HepG2 (cell line): ENCODE measurements around the gene PRKAR1B. TPM values are rescaled to one million over a fixed set of nuclear protein-coding genes. Genes with fewer than 3 reads are reported as not detected.
"Not testable (repeated sequence)": the region's sequence is repeated elsewhere in the genome, so short reads cannot be mapped to it uniquely, and the experiment has no call there.

Experiments
- ATAC-seq: fragments of 200-7000 bp; cut with Tn5 transposase; 3 replicates; pipeline ENCODE4 v1.9.1; 2020; ENCODE audit warnings: mild to moderate bottlenecking, moderate library complexity
- BruUV-seq: library from RNA; stranded (reverse); fragments of 400-500 nt; replicated peaks from 2 replicates; lab custom pipeline; 2021; lab: Mats Ljungman, UMichigan
- CTCF ChIA-PET: fragments of 300-600 bp; formaldehyde crosslinking; extraction: SDS; loops from one replicate; lab custom pipeline; 2021; ENCODE audit warnings: low total read pairs, inconsistent platforms, low intra/inter-chr PET ratio; lab: Yijun Ruan, JAX
- POLR2A ChIA-PET: fragments of 350-600 bp; sonication (Branson Sonifier 250); formaldehyde crosslinking; loops from one replicate; lab custom pipeline; 2020; ENCODE audit warnings: antibody characterized with exemption, inconsistent platforms; lab: Yijun Ruan, JAX
- DNase-seq: peaks from one replicate; pipeline ENCODE4 v3.0.0-alpha.2; 2015; ENCODE audit warnings: low spot score
- FAIRE-seq: peaks from 3 replicates; lab custom pipeline; 2011; peaks lifted over from hg19 to GRCh38; lab: Jason Lieb, UNC
- H2AFZ ChIP-seq: one replicate; pipeline ENCODE4 v1.6.1; 2011; ENCODE audit warnings: low read length, inconsistent platforms
- H3K27ac ChIP-seq: fragments of 300-600 bp; 3 replicates; pipeline ENCODE4 v1.8.0; 2011; ENCODE audit warnings: mixed run types, mild to moderate bottlenecking, mixed read lengths, low read length, inconsistent platforms; ENCODE audit not compliant: insufficient read depth; ENCODE audit errors: extremely low read length
- H3K27me3 ChIP-seq, 2 experiments: fragments of 200-600 bp in 1 of 2; 2 replicates in 1 of 2; 3 replicates in 1 of 2; pipeline versions ENCODE4 v1.6.0 to v1.8.0; 2011; ENCODE audit warnings: low read length in 2 of 2, mild to moderate bottlenecking in 2 of 2, moderate library complexity in 2 of 2, inconsistent platforms in 1 of 2; ENCODE audit not compliant: insufficient read depth in 2 of 2, control insufficient read depth in 1 of 2
- H3K36me3 ChIP-seq, 2 experiments: fragments of 200-600 bp in 1 of 2; replicated peaks in 1 of 2; 2 replicates in 1 of 2; 3 replicates in 1 of 2; pipeline versions ENCODE4 v1.5.1 to v1.8.0; 2011; ENCODE audit warnings: low read length in 2 of 2, inconsistent platforms in 1 of 2; ENCODE audit not compliant: insufficient read depth in 2 of 2, control insufficient read depth in 1 of 2
- H3K4me1 ChIP-seq: 2 replicates; pipeline ENCODE4 v1.5.1; 2012; ENCODE audit warnings: low read length, inconsistent platforms; ENCODE audit not compliant: insufficient read depth
- H3K4me2 ChIP-seq: 2 replicates; pipeline ENCODE4 v1.6.0; 2011; ENCODE audit warnings: low read depth, low read length, inconsistent platforms
- H3K4me3 ChIP-seq, 3 experiments: fragments of 200-600 bp in 1 of 3; sonication (generic), shearing (Covaris generic) in 1 of 3; replicated peaks in 1 of 3; 2 replicates each; pipeline ENCODE4 v1.5.1; 2011 to 2016; ENCODE audit warnings: low read length in 3 of 3, inconsistent platforms in 2 of 3, low read depth in 2 of 3, mild to moderate bottlenecking in 2 of 3, control low read depth in 1 of 3, mixed read lengths in 1 of 3; ENCODE audit not compliant: insufficient read depth in 1 of 3
- H3K79me2 ChIP-seq: one replicate; pipeline ENCODE4 v1.6.1; 2011; ENCODE audit warnings: low read length, inconsistent platforms; ENCODE audit not compliant: insufficient read depth
- H3K9ac ChIP-seq: 2 replicates; pipeline ENCODE4 v1.6.0; 2011; ENCODE audit warnings: mild to moderate bottlenecking, low read depth, low read length, inconsistent platforms; ENCODE audit not compliant: insufficient read depth
- H3K9me3 ChIP-seq: 2 replicates; pipeline ENCODE4 v1.5.1; 2012; ENCODE audit warnings: mild to moderate bottlenecking, low read length
- H4K20me1 ChIP-seq: 2 replicates; pipeline ENCODE4 v1.6.0; 2011; ENCODE audit warnings: inconsistent platforms, mild to moderate bottlenecking, low read length, moderate library complexity; ENCODE audit not compliant: insufficient read depth
- AHR ChIP-seq: IDR thresholded peaks from 2 replicates; pipeline ENCODE4 v1.6.1; 2018; ENCODE audit warnings: missing genetic modification reagents, missing compliant biosample characterization
- ATM ChIP-seq: fragments of 450-650 bp; IDR thresholded peaks from 2 replicates; pipeline ENCODE4 v1.7.1; 2017; ENCODE audit warnings: mild to moderate bottlenecking, borderline replicate concordance
- ESRRA ChIP-seq: sonication (generic); formaldehyde crosslinking; IDR thresholded peaks from 2 replicates; pipeline ENCODE4 v1.5.1; 2020; ENCODE audit warnings: mild to moderate bottlenecking, low read depth, missing genetic modification reagents
- HHEX ChIP-seq: IDR thresholded peaks from 2 replicates; pipeline ENCODE4 v1.6.1; 2016; ENCODE audit warnings: control low read depth
- HMGA1 ChIP-seq: sonication (generic); formaldehyde crosslinking; conservative IDR thresholded peaks from 2 replicates; pipeline ENCODE4 v1.4.0; 2020; ENCODE audit warnings: missing genetic modification reagents
- KLF15 ChIP-seq: sonication (generic); formaldehyde crosslinking; IDR thresholded peaks from 2 replicates; pipeline ENCODE4 v1.8.1; 2023; ENCODE audit warnings: borderline replicate concordance, mild to moderate bottlenecking, inconsistent platforms, missing genetic modification reagents, mixed read lengths
- MBNL3 ChIP-seq: fragments of 250-450 bp; sonication (Bioruptor Pico); conservative IDR thresholded peaks from 2 replicates; pipeline ENCODE4 v1.8.0; 2022; ENCODE audit warnings: mild to moderate bottlenecking, inconsistent platforms
- SRF ChIP-seq: IDR thresholded peaks from 2 replicates; pipeline ENCODE4 v1.6.1; 2011; ENCODE audit warnings: mild to moderate bottlenecking, low read depth, low read length, moderate library complexity
- TGIF2 ChIP-seq: IDR thresholded peaks from 2 replicates; pipeline ENCODE4 v1.6.1; 2016; ENCODE audit warnings: control low read depth, missing compliant biosample characterization
- ZNF260 ChIP-seq: sonication (generic); formaldehyde crosslinking; IDR thresholded peaks from 2 replicates; pipeline ENCODE4 v1.4.0; 2020; ENCODE audit warnings: missing genetic modification reagents, low read depth, mild to moderate bottlenecking, borderline replicate concordance
- ZNF577 ChIP-seq: sonication (generic); formaldehyde crosslinking; IDR thresholded peaks from 2 replicates; pipeline ENCODE4 v1.4.0; 2020; ENCODE audit warnings: mild to moderate bottlenecking, low read depth, missing genetic modification reagents, borderline replicate concordance
- ZNF598 ChIP-seq: sonication (generic); formaldehyde crosslinking; IDR thresholded peaks from 2 replicates; pipeline ENCODE4 v1.5.1; 2020; ENCODE audit warnings: mild to moderate bottlenecking, missing genetic modification reagents, borderline replicate concordance
- ZNF713 ChIP-seq: sonication (generic); formaldehyde crosslinking; IDR thresholded peaks from 2 replicates; pipeline ENCODE4 v1.4.0; 2020; ENCODE audit warnings: mild to moderate bottlenecking, missing genetic modification reagents
- WGBS: methylation state at CpG from one replicate; pipeline ENCODE4 v1.1.6; 2017; ENCODE audit warnings: low lambda C conversion rate; 5-methylcytosine and 5-hydroxymethylcytosine counted together
- in situ Hi-C: cut with HindIII; loops from 2 replicates; pipeline ENCODE4 v1.10.0; 2017; ENCODE audit warnings: low pct_unique_long_range_greater_than_20kb; ENCODE audit not compliant: extremely low pct_ligation_motif_present
- intact Hi-C: fragments of 100-400 bp; cut with micrococcal nuclease; formaldehyde crosslinking; loops from one replicate; pipeline ENCODE4 v1.10.0; 2022; ENCODE audit not compliant: unreplicated experiment
- polyA plus RNA-seq, 8 experiments: library from polyadenylated mRNA; depleted of rRNA in 3 of 8; stranded (reverse) in 7 of 8; unstranded in 1 of 8; fragments of >200 nt; fragmentation: Illumina TruSeq in 4 of 8; extraction: Trizol in 4 of 8; gene quantifications; 2 replicates each; pipeline versions ENCODE4 v1.2.1 to v1.2.3, GENCODE V29; 2011 to 2016; ENCODE audit warnings: low read depth in 4 of 8, missing spikeins in 1 of 8, mixed read lengths in 1 of 8; ENCODE audit not compliant: insufficient read depth in 1 of 8
- total RNA-seq, 5 experiments: library from RNA; depleted of rRNA; stranded (reverse); fragments of >200 nt; fragmentation: Illumina TruSeq; extraction: Trizol; gene quantifications; 2 replicates each; pipeline ENCODE4 v1.2.3, GENCODE V29; 2016; ENCODE audit warnings: low read depth in 1 of 5

The PRKAR1B gene
- total and polyA plus RNA-seq, 2 of the 13 experiments (the other 11 are each of a cell fraction or from before 2014, with no cell fraction given) = 7.9 to 28.2 TPM

- BruUV-seq, in situ Hi-C loops, DNase-seq: not testable (repeated sequence)
Observed at GRCh38 chr7:752256-752655, 25.2 kb upstream of the PRKAR1B start.

DNA sequence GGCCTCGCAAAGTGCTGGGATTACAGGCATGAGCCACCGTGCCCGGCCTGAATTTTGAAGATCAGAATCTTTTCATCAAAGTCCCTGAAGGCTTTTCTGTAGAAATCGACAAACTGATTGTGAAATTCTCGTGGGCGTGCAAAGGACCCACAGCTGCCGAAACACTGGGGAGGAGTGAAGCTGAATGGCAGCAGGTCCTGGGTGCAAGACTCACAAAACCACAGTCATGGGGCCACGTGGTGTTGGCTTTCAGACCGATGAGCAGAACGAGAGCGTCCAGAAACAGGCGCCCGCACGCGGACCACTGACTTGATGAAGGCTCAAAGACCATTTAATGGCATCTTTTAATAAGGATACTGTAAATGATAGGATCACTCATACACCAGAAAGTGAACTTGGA lies 24.7 kb upstream of the PRKAR1B start:
- H4K20me1 ChIP-seq = no peaks in the 10 kb centered on the region
- DNase-seq (no peak), ATAC-seq (no peak), FAIRE-seq (no peak)
- peaks cover 23 to 68% of the 10 kb centered on the region in 2 experiments; a peak in 4 of 5 replicates for H3K36me3 ChIP-seq
- no peak for TF ChIP-seq ZNF598 (CRISPR knock-in tag)
- no peak for TF ChIP-seq ZNF260 (CRISPR knock-in tag)
- no peak for TF ChIP-seq MBNL3 (CRISPR knock-in tag)
- TF ChIP-seq HMGA1 (CRISPR knock-in tag) = no peak
- TF ChIP-seq AHR (CRISPR knock-in tag) = no peak
- TF ChIP-seq KLF15 (CRISPR knock-in tag) = no peak
- no peak for TF ChIP-seq ZNF713 (CRISPR knock-in tag)
- no peak for TF ChIP-seq TGIF2
- TF ChIP-seq ESRRA (CRISPR knock-in tag) = no peak
- no peak for TF ChIP-seq HHEX
- TF ChIP-seq ZNF577 (CRISPR knock-in tag) = no peak
- no peak for TF ChIP-seq SRF
- no peak for TF ChIP-seq ATM
- BruUV-seq = no TSS peak
- no peaks in the 10 kb centered on the region for H3K27me3 ChIP-seq
- no peak overlapping the region for H3K9ac ChIP-seq
- in situ Hi-C loops (no loop called here), intact Hi-C loops (no loop called here)
- H3K4me1 ChIP-seq = no peaks in the 10 kb centered on the region
- peaks cover 4% of the 10 kb centered on the region for H3K79me2 ChIP-seq
- ChIA-PET CTCF (no interaction called here), POLR2A (no interaction called here)
- no peak overlapping the region for H3K27ac ChIP-seq
- H3K4me2 ChIP-seq = no peak overlapping the region
- no peak overlapping the region for H2AFZ ChIP-seq
- no peak overlapping the region for H3K4me3 ChIP-seq
- H3K9me3 ChIP-seq = no peaks in the 10 kb centered on the region
- whole genome bisulfite sequencing = 91% methylated on average over 15 of the region's 15 CpGs

More at GRCh38 chr7:752256-752655, 25.2 kb upstream of the PRKAR1B start:
- H3K4me3 ChIP-seq, H3K27me3 ChIP-seq, H3K4me1 ChIP-seq, H3K27ac ChIP-seq, H4K20me1 ChIP-seq, H3K4me2 ChIP-seq, H3K9me3 ChIP-seq, H3K9ac ChIP-seq, FAIRE-seq, intact Hi-C loops, H3K79me2 ChIP-seq, ATAC-seq, POLR2A ChIA-PET, H2AFZ ChIP-seq, CTCF ChIA-PET: not testable (repeated sequence)
- H3K36me3 ChIP-seq = peaks cover 23 to 71% of the 10 kb centered on the region in 2 experiments; a peak in 4 of 5 replicates
- 88% methylated on average over 33 of the region's 33 CpGs for WGBS
